Stimulated activated CD8-positive, alpha-beta memory T cell treated with anti-CD3 and anti-CD28 coated beads, Interleukin-15, amount 100 ng/mL, for 1 hour (primary cell): ENCODE data around the gene ORAI3.

Source experiments
- DNase-seq: peaks from one replicate; pipeline ENCODE4 v3.0.0-alpha.2; 2020; ENCODE audit warnings: low read depth

The ORAI3 gene

GRCh38 chr16:30948667-30949649, at the start of gene ORAI3:
Gene ORAI3, plus strand, starts transcription at chr16:30949068. Its CDS starts 222 bp downstream, at chr16:30949290.
- DNase-seq, result no peak

DNA sequence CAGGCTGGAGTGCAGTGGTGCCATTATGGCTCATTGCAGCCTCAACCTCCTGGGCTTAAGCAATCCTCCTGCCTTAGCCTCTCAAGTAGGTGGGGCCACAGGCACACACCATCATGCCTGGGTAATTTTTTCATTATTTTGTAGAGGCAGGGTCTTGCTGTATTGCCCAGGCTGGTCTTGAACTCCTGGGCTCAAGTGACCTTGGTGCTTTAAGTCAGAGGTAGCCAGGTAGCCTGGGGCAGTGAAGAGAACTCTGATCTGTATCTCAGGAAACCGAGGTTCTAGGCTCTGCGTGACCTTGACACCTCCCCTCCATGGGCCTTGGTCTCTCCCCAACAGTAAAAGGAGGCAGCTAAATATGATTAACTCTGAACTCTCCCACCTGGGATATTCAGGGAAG, 49.1 kb upstream of the ORAI3 start:
- DNase-seq, result no peak

DNA sequence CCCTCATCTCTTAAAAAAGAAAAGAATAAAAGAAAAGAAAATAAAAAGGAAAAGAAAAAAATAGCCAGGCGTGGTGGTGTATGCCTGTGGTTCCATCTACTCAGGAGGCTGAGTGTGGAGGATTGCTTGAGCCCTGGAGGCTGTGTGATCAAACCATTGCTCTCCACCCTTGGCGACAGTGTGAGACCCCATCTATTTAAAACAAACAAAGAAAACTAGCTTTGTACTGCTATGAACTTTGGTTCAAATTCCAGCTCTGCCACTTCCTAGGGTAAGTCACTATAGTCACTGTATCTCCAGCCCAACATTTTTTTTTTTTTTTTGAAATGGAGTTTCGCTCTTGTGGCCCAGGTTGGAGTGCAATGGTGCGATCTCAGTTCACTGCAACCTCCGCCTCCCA, 48.3 kb upstream of the ORAI3 start:
- DNase-seq, result no peak

DNA sequence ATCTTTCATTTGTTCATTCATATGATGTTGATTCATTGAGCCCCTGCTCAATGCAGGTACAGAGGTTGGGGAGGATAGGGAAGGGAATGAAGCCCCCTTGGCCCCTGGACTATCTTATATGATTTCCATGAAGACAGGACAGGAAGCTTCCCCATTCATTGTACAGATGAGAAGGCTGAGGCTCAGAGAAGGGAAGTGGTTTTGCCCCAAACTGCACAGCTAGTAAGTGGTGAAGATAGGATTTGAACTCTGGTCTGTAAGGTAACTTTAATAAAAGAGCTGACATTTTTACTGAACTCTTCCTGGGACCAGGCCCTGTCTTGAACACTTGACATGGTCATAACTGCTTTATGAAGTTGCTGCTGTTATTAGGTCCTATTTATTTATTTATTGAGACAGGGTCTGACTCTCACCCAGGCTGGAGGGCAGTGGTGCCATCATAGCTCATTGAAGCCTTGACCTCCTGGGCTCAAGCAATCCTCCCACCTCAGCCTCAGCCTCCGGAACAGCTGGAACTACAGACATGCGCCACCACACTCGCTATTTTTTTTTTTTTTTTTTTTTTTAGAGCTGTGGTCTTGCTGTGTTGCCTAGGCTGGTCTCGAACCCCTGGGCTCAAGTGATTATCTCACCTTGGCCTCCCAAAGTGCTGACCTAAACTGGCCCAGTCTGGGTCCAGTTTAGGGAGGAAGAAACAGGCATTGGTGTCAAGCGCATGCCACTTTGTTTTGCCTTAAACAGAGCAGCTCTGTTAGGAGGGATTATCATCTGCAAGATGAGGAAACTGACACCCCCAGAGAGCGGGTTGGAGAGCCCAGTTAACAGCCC, 47.5 kb upstream of the ORAI3 start:
- no peak for DNase-seq

DNA sequence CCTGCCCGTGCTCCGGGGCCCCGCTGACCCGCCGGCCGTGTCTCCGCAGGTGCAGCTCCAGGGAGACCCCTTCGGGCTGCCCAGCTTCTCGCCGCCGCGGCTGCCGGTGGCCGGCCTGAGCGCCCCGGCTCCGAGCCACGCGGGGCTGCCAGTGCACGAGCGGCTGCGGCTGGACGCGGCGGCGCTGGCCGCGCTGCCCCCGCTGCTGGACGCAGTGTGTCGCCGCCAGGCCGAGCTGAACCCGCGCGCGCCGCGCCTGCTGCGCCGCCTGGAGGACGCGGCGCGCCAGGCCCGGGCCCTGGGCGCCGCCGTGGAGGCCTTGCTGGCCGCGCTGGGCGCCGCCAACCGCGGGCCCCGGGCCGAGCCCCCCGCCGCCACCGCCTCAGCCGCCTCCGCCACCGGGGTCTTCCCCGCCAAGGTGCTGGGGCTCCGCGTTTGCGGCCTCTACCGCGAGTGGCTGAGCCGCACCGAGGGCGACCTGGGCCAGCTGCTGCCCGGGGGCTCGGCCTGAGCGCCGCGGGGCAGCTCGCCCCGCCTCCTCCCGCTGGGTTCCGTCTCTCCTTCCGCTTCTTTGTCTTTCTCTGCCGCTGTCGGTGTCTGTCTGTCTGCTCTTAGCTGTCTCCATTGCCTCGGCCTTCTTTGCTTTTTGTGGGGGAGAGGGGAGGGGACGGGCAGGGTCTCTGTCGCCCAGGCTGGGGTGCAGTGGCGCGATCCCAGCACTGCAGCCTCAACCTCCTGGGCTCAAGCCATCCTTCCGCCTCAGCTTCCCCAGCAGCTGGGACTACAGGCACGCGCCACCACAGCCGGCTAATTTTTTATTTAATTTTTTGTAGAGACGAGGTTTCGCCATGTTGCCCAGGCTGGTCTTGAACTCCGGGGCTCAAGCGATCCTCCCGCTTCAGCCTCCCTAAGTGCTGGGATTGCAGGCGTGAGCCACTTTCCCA, 46.6 kb upstream of the ORAI3 start:
- no peak for DNase-seq

DNA sequence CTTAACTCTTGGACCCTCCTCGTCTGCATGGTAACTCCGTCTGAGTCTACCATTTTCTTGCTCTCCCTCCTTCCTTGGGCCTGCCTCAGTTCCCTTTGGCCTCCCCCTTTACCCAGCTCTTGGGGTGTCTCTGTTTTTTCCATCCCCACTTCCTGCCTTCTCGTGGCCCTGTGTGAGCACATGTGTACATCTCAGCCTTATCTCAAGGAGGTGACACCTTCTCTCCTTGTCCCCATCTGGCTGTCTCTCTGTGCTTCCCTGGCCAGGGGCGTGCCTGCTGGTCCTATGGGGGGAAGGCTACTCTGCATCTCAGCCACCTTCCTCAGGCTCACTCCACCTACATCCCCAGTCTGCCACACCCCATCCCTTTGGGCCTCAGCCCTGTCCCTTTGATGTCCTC, 45.9 kb upstream of the ORAI3 start:
- no peak for DNase-seq

- no peak for DNase-seq
Measured at GRCh38 chr16:30903596-30903995, 45.3 kb upstream of the ORAI3 start.

DNA sequence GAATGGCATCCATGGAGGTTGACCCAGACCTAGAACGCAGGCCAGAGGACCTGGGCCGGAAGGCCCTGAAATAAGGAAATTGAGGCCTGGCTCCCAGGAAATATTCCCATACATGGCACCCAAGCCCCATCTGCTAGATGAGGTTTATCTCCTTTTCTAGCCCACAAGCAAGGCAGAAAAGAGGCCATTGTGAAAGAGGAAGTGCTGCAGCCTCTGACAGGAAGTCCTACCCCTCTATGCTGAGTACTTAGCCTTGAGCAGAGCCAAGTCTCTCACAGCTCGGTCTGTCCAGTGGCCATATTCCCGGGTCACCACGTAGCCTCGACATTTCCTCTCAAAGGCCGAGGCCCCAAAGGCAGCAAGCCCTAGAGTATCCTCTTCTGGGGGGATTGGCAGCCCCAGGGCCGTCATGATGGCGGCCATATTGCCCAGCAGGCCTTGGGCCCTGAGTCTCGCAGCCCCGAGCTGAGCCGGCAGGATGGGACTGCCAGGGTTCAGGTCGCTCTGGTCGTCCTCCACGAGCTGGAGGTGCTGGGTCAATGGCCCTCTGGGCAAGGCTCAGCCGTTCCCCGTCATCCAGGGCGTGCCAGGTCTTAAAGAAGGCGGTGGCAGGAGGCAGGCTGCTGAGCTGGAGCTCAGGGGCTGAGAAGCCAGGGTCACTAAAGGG, 44.6 kb upstream of the ORAI3 start:
- no peak for DNase-seq

- DNase-seq, result no peak
Measured at GRCh38 chr16:30907064-30907463, 41.8 kb upstream of the ORAI3 start.

- no peak for DNase-seq
Measured at GRCh38 chr16:30910427-30911029, 38.3 kb upstream of the ORAI3 start.

DNA sequence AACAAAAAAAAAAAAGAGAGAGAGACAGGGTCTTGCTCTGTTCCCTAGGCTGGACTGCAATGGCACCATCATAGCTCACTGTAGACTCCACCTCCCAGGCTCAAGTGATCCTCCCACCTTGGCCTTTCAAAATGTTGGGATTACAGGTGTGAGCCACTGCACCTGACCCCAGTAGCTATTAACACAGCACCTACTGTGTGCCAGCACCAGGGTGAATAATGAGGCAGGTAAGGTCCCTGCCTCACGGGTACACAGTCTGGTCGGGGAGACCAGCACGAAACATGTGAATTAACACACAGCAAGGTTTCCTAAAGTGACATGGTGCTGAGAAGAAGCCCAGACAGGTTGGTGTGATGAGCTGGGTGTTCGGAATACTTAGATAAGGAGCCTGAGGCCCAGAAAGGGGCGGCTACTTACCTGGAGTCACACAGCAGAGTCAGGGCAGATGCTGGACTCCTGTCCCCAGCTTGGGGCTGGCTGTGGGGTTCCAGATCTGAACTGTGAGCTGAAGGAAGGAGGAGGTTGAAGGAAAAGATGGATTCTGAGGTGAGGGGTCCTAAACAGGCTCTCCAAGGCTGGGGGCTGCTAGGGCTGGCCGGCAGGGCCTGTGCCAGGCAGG, 36.0 kb upstream of the ORAI3 start:
- DNase-seq, result no peak

GRCh38 chr16:30914830-30915229, 34.0 kb upstream of the ORAI3 start:
- DNase-seq, result no peak

DNA sequence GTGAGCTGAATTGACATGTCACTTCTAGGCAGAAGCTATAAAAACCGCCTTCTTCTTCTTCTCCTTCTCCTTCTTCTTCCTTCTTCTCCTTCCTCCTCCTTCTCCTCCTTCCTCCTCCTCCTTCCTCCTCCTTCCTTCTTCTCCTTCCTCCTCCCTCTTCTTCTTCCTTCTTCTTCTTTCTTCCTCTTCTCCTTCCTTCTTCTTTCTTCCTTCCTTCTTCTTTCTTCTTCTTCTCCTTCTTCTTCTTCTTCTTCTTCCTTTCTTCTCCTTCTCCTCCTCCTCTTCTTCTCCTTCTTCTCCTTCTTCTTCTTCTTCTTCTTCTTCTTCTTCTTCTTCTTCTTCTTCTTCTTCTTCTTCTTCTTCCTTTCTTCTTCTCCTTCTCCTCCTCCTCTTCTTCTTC, 30.3 kb upstream of the ORAI3 start:
- DNase-seq, result no peak

DNA sequence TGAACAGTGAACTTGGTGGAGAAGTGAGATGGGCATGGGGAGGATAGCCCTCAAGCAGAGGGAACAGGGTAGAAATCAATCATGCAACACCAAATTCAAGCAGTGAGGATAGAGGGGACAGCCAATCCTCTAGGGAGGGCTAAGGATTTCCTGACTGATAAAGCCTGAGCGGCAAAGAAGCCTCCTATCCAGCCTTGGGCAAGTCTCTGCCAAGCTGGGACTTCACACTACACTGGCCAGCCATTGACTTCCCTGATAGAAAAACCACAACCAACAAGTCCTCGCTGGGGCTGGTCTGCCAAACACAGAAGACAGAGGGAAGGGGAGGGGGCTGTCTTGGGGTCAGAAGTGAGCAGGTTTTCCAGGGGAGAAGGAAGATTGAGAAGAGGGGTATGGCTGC, 28.0 kb upstream of the ORAI3 start:
- no peak for DNase-seq

DNA sequence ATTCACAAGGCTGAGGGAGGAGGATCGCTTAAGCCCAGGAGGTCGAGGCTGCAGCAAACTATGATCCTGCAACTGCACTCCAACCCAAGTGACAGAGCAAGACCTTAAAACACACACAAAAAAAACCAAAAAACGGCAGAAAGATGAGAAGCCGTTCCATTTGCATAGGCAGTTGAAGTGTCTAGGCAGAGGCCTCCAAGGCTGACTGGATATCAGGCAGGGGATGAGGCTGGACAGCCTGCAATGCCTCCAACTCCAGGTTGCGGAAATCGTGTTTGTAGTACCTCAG, 27.5 kb upstream of the ORAI3 start:
- no peak for DNase-seq

DNA sequence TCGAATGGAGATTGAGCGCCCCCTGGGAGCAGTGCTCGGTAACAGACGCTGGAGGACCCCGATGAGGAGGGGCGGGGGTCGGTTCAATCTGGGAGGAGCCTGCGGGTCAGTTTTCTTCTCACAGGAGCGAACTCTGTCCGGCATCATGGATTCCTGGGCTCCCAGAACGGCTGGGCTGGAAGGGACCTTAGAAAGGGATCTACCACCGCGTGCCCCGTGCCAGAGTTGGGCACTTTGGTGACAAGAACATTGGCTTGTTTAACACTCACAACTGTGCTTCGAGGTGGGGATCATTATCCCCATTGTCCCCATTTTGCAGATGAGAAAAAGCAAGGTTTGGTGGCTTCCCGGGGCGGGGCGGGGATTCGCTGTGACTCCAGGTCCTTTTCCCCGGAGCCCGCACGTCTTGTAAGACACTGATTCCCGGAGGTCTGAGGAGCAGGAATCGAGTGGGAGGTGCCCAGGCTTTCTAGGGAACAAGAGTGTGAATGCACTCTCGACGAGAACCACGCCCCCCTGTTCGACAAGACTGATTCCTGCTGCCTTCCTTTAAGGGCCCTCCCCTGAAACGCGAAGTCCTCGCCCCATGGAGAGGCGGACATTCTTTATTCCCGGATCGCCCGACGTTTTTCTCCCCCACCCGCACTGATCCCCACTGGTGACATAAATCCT, 27.0 kb upstream of the ORAI3 start:
- DNase-seq, result peak; percentile 77

- DNase-seq, result peak; percentile 99
Measured at GRCh38 chr16:30922420-30922959, 26.4 kb upstream of the ORAI3 start.

- peak; percentile 89 for DNase-seq
Measured at GRCh38 chr16:30922960-30923535, 25.8 kb upstream of the ORAI3 start.

GRCh38 chr16:30923554-30924075, 25.3 kb upstream of the ORAI3 start, which contains the start of gene FBXL19:
Gene FBXL19, plus strand, starts transcription at chr16:30923572. Its CDS starts 2,183 bp downstream, at chr16:30925755.
- DNase-seq, result no peak
